Measurements from ENCODE around the gene DCP1B. TPM values are rescaled to one million over a fixed set of nuclear protein-coding genes. Genes with fewer than 3 reads are reported as not detected.

The DCP1B gene
- total and polyA plus RNA-seq, 2 donors (not counting 3 experiments of a cell fraction or from before 2014, with no cell fraction given), result 11.2 to 19.8 TPM

DNA sequence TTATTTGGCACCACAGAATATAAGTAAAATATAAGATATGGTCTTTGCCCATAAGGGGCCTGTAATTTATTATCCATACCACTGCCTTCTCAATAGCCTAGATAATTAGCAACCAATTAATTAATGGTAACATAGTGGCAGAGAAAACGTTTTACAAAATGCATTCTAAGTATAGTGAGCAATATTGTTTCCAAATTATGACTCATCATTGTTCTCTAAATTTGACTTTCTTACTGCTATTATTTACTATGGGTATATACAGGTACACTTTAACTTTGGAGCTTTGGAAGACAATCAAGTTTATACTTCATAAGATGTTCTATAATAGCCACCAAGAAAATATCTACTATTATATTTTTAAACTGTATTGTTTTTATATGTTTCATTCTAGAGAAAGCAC is 26.7 kb downstream of the DCP1B start:
- no TSS peak for BruUV-seq (replicated peaks)
- H3K27ac ChIP-seq (ENCODE audit: insufficient read depth, low read depth, low read length), result no peak overlapping the region
- no peak overlapping the region for H2AFZ ChIP-seq (ENCODE audit: low read depth, low read length)
- TF ChIP-seq POLR2AphosphoS5 (IDR thresholded peaks at IDR 0.05; ENCODE audit: insufficient read depth, low read depth, low read length) (no peak), FOS (IDR thresholded peaks at IDR 0.05; ENCODE audit: borderline replicate concordance, insufficient read depth, low read length) (peak; percentile 30), JUN (IDR thresholded peaks at IDR 0.05; ENCODE audit: borderline replicate concordance, insufficient read depth, insufficient read length, low read depth) (peak; percentile 24)
- TF ChIP-seq, protein P1, sequence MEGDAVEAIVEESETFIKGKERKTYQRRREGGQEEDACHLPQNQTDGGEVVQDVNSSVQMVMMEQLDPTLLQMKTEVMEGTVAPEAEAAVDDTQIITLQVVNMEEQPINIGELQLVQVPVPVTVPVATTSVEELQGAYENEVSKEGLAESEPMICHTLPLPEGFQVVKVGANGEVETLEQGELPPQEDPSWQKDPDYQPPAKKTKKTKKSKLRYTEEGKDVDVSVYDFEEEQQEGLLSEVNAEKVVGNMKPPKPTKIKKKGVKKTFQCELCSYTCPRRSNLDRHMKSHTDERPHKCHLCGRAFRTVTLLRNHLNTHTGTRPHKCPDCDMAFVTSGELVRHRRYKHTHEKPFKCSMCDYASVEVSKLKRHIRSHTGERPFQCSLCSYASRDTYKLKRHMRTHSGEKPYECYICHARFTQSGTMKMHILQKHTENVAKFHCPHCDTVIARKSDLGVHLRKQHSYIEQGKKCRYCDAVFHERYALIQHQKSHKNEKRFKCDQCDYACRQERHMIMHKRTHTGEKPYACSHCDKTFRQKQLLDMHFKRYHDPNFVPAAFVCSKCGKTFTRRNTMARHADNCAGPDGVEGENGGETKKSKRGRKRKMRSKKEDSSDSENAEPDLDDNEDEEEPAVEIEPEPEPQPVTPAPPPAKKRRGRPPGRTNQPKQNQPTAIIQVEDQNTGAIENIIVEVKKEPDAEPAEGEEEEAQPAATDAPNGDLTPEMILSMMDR (IDR thresholded peaks at IDR 0.05; ENCODE audit: extremely low read depth in 1 of 2, insufficient read depth in 1 of 2, low read depth in 1 of 2, low read length in 2 of 2), result no peak
- H3K27me3 ChIP-seq (ENCODE audit: control insufficient read depth in 2 of 2, insufficient read depth in 2 of 2, low read length in 2 of 2), result no peaks in the 10 kb centered on the region
- no peak overlapping the region for H3K4me3 ChIP-seq (replicated peaks in 1 of 3; ENCODE audit: insufficient read depth in 1 of 3, low read depth in 1 of 3, low read length in 3 of 3)
- ChIA-PET CTCF (interaction anchor here (2.8 kb wide), 1 partner anchor 37 kb away, joined by 6 read pairs; no protein-coding TSS in a partner anchor), POLR2A (no interaction called here)
- no peak overlapping the region for H3K9ac ChIP-seq (replicated peaks; ENCODE audit: extremely low read depth, insufficient read depth, low read length)
- no peaks in the 10 kb centered on the region for H3K4me1 ChIP-seq (ENCODE audit: control insufficient read depth, extremely low read depth, insufficient read depth, low read length)
- no peaks in the 10 kb centered on the region for H3K36me3 ChIP-seq (ENCODE audit: control insufficient read depth in 2 of 2, extremely low read depth in 1 of 2, insufficient read depth in 2 of 2, low read length in 2 of 2)
- no peaks in the 10 kb centered on the region for H4K20me1 ChIP-seq (replicated peaks; ENCODE audit: control insufficient read depth, extremely low read depth, insufficient read depth, low read length)
- FAIRE-seq (peak; percentile 4), DNase-seq (ENCODE audit: low read depth, low spot score) (no peak)
- H3K79me2 ChIP-seq (ENCODE audit: control insufficient read depth, insufficient read depth, low read length), result no peaks in the 10 kb centered on the region
- no peak overlapping the region for H3K4me2 ChIP-seq (ENCODE audit: insufficient read depth, low read length)
- dilution Hi-C loops (cut with MboI; ENCODE audit: extremely low pct_ligation_motif_present, low sequenced_read_pairs), result no loop called here
- intact Hi-C loops (cut with micrococcal nuclease), result no loop called here
- H3K9me1 ChIP-seq (replicated peaks; ENCODE audit: control insufficient read depth, extremely low read depth, insufficient read depth, low read length), result no peaks in the 10 kb centered on the region
- H3K9me3 ChIP-seq (replicated peaks; ENCODE audit: control insufficient read depth, insufficient read depth, low read length), result no peaks in the 10 kb centered on the region

DNA sequence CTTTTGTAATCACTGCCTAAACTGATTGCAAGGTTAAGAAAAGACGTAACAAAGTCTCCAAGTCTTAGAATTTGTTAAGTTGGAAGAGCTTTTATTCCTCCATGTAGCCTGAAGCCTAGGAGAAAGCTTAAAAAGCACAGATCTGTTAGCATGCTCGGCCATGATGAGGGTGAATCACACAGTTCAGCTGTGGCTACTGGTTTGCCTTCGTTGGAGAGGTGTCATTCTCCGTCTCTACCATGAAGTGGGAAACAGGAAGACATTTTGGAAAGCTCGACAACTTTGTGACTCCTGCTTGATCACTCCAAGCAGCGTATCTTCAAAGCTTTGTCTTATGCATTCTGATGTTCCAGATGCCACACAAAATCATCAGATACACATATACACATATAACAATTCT is 27.1 kb downstream of the DCP1B start:
- no peaks in the 10 kb centered on the region for H3K9me1 ChIP-seq (replicated peaks; ENCODE audit: control insufficient read depth, extremely low read depth, insufficient read depth, low read length)

More for the DNA sequence above, 27.1 kb downstream of the DCP1B start:
- POLR2A ChIA-PET, result no interaction called here
- Histone ChIP-seq H3K9ac (replicated peaks; ENCODE audit: extremely low read depth, insufficient read depth, low read length) (no peak overlapping the region), H3K27me3 (ENCODE audit: control insufficient read depth in 2 of 2, insufficient read depth in 2 of 2, low read length in 2 of 2) (no peaks in the 10 kb centered on the region), H3K79me2 (ENCODE audit: control insufficient read depth, insufficient read depth, low read length) (no peaks in the 10 kb centered on the region), H3K4me2 (ENCODE audit: insufficient read depth, low read length) (no peak overlapping the region), H4K20me1 (replicated peaks; ENCODE audit: control insufficient read depth, extremely low read depth, insufficient read depth, low read length) (no peaks in the 10 kb centered on the region), H2AFZ (ENCODE audit: low read depth, low read length) (no peak overlapping the region), H3K36me3 (ENCODE audit: control insufficient read depth in 2 of 2, extremely low read depth in 1 of 2, insufficient read depth in 2 of 2, low read length in 2 of 2) (no peaks in the 10 kb centered on the region), H3K4me1 (ENCODE audit: control insufficient read depth, extremely low read depth, insufficient read depth, low read length) (no peaks in the 10 kb centered on the region), H3K27ac (ENCODE audit: insufficient read depth, low read depth, low read length) (no peak overlapping the region), H3K9me3 (replicated peaks; ENCODE audit: control insufficient read depth, insufficient read depth, low read length) (no peaks in the 10 kb centered on the region), H3K4me3 (replicated peaks in 1 of 3; ENCODE audit: insufficient read depth in 1 of 3, low read depth in 1 of 3, low read length in 3 of 3) (no peak overlapping the region)
- FAIRE-seq (no peak), DNase-seq (ENCODE audit: low read depth, low spot score) (no peak)
- CTCF ChIA-PET, result interaction anchor here (2.8 kb wide), 1 partner anchor 37 kb away, joined by 6 read pairs; no protein-coding TSS in a partner anchor
- TF ChIP-seq JUN (IDR thresholded peaks at IDR 0.05; ENCODE audit: borderline replicate concordance, insufficient read depth, insufficient read length, low read depth) (no peak), POLR2AphosphoS5 (IDR thresholded peaks at IDR 0.05; ENCODE audit: insufficient read depth, low read depth, low read length) (no peak), POLR2A (IDR thresholded peaks at IDR 0.05; ENCODE audit: low read depth, low read length) (no peak), MYC (IDR thresholded peaks at IDR 0.05; ENCODE audit: low read depth, low read length) (no peak), GATA2 (IDR thresholded peaks at IDR 0.05; ENCODE audit: insufficient read depth, insufficient read length, low read depth, low read length) (no peak), FOS (IDR thresholded peaks at IDR 0.05; ENCODE audit: borderline replicate concordance, insufficient read depth, low read length) (no peak), EZH2 (IDR thresholded peaks at IDR 0.05; ENCODE audit: borderline replicate concordance, low read depth, low read length, severe bottlenecking) (no peak)
- TF ChIP-seq, protein P2, sequence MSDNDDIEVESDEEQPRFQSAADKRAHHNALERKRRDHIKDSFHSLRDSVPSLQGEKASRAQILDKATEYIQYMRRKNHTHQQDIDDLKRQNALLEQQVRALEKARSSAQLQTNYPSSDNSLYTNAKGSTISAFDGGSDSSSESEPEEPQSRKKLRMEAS (IDR thresholded peaks at IDR 0.05; ENCODE audit: insufficient read depth, insufficient read length), result no peak
- TF ChIP-seq, protein P1 (IDR thresholded peaks at IDR 0.05; ENCODE audit: extremely low read depth in 1 of 2, insufficient read depth in 1 of 2, low read depth in 1 of 2, low read length in 2 of 2), result no peak
- intact Hi-C loops (cut with micrococcal nuclease), result no loop called here
- dilution Hi-C loops (cut with MboI; ENCODE audit: extremely low pct_ligation_motif_present, low sequenced_read_pairs), result no loop called here
- no TSS peak for BruUV-seq (replicated peaks)

All from endothelial cell of umbilical vein (primary cell).